Measurements from ENCODE around the gene ACVR1.
"Not testable (repeated sequence)": the region's sequence is repeated elsewhere in the genome, so short reads cannot be mapped to it uniquely, and the experiment has no call there.

ACVR1 gene

GRCh38 chr2:157893611-157894010, 17.5 kb upstream of the ACVR1 start:
- no peak for DNase-seq

GRCh38 chr2:157891643-157892041, 15.5 kb upstream of the ACVR1 start:
- DNase-seq: no peak

GRCh38 chr2:157890969-157891642, 15.0 kb upstream of the ACVR1 start:
- DNase-seq: no peak

GRCh38 chr2:157887946-157888345, 11.8 kb upstream of the ACVR1 start:
- DNase-seq: no peak

- DNase-seq: not testable (repeated sequence)
These were observed 8.4 kb upstream of the ACVR1 start for GRCh38 chr2:157884533-157884932.

GRCh38 chr2:157880927-157881326, 4.8 kb upstream of the ACVR1 start:
- DNase-seq: no peak

GRCh38 chr2:157877761-157878400, 1.8 kb upstream of the ACVR1 start:
- DNase-seq: no peak

GRCh38 chr2:157876786-157877138, 632 bp upstream of the ACVR1 start:
- no peak for DNase-seq

GRCh38 chr2:157875641-157876065, 477 bp downstream of the ACVR1 start:
- DNase-seq: no peak

GRCh38 chr2:157874997-157875640, 1.0 kb downstream of the ACVR1 start:
- DNase-seq: no peak

GRCh38 chr2:157874348-157874747, 1.8 kb downstream of the ACVR1 start:
- DNase-seq: no peak

- DNase-seq: no peak
These were observed 3.3 kb downstream of the ACVR1 start for GRCh38 chr2:157872791-157873190.

- DNase-seq: no peak
These were observed 4.7 kb downstream of the ACVR1 start for GRCh38 chr2:157871415-157871814.

- no peak for DNase-seq
These were observed 7.1 kb downstream of the ACVR1 start for GRCh38 chr2:157868993-157869392.

GRCh38 chr2:157867703-157868102, 8.4 kb downstream of the ACVR1 start:
- DNase-seq: no peak

GRCh38 chr2:157866666-157867642, 9.2 kb downstream of the ACVR1 start:
- DNase-seq: no peak

- no peak for DNase-seq
These were observed 9.9 kb downstream of the ACVR1 start for GRCh38 chr2:157866202-157866601.

GRCh38 chr2:157864857-157865430, 11.2 kb downstream of the ACVR1 start:
- no peak for DNase-seq

- no peak for DNase-seq
These were observed 17.3 kb downstream of the ACVR1 start for GRCh38 chr2:157858846-157859245.

- no peak for DNase-seq
These were observed 18.2 kb downstream of the ACVR1 start for GRCh38 chr2:157857881-157858280.

- DNase-seq: no peak
These were observed 20.0 kb downstream of the ACVR1 start for GRCh38 chr2:157856187-157856515.

- no peak for DNase-seq
These were observed 22.3 kb downstream of the ACVR1 start for GRCh38 chr2:157853820-157854219.

GRCh38 chr2:157853211-157853610, 22.9 kb downstream of the ACVR1 start:
- no peak for DNase-seq

All from SW 1271 (cell line).